Stomach (tissue), 4 donors: ENCODE measurements around the gene NRCAM.

Experiments used
- POLR2AphosphoS5 ChIP-seq, 3 donors: sonication (generic); formaldehyde crosslinking; IDR thresholded peaks; one replicate each; pipeline ENCODE4 v1.6.1; 2016; ENCODE audit warnings: antibody characterized with exemption in 3 of 3
- TF ChIP-seq, protein P1 (sequence below), 7 experiments: fragments of 450-650 bp in 4 of 7; fragments of 200-600 bp in 3 of 7; sonication (generic) in 3 of 7; IDR thresholded peaks; one replicate each; pipeline ENCODE4 v1.5.1; 2016 to 2019; ENCODE audit warnings: antibody characterized with exemption in 7 of 7, control low read depth in 2 of 7, mild to moderate bottlenecking in 1 of 7

DNA sequence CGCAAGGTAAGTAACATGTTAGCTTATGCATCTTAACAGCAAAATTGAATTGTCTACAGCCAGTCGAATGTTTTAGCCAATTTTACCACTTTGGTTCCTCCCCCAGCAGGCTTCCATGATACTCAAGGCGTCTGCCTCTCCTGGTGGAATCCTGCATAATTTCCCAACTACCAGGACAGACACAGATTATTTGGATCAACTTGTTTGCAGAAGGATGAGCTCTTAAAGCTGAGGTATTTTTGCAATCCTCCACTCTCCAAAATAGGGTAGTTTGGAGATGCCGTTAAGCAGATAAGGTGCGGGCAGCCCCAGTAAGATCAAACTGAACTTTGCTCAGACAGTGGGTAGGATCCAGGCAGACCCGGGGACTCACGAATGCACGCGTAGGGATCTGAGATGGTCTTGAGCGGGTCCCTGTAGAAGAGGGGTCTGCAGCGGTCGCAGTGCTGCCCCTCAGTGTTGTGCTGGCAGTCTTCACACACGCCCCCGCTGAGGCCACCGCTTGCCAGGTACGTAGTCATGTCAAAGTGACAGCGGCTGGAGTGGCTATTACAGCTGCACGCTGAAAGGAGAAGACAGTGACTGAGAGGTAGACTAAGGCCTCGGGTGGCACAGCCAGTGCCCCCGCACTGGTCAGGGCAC is 353.4 kb downstream of the NRCAM start:
- TF ChIP-seq, protein P1, sequence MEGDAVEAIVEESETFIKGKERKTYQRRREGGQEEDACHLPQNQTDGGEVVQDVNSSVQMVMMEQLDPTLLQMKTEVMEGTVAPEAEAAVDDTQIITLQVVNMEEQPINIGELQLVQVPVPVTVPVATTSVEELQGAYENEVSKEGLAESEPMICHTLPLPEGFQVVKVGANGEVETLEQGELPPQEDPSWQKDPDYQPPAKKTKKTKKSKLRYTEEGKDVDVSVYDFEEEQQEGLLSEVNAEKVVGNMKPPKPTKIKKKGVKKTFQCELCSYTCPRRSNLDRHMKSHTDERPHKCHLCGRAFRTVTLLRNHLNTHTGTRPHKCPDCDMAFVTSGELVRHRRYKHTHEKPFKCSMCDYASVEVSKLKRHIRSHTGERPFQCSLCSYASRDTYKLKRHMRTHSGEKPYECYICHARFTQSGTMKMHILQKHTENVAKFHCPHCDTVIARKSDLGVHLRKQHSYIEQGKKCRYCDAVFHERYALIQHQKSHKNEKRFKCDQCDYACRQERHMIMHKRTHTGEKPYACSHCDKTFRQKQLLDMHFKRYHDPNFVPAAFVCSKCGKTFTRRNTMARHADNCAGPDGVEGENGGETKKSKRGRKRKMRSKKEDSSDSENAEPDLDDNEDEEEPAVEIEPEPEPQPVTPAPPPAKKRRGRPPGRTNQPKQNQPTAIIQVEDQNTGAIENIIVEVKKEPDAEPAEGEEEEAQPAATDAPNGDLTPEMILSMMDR (IDR thresholded peaks at IDR 0.05), result no peak
- no peak for TF ChIP-seq POLR2AphosphoS5 (IDR thresholded peaks at IDR 0.05)
